Measurements from ENCODE around the gene RXRB.

RXRB gene

GRCh38 chr6:33189625-33190448 is 10.6 kb downstream of the RXRB start:
- H3K27me3 ChIP-seq (ENCODE audit: insufficient read depth, low read length), result peaks cover 24% of the 10 kb centered on the region
- H3K27ac ChIP-seq (ENCODE audit: low read depth, low read length), result no peak overlapping the region
- H3K4me1 ChIP-seq (ENCODE audit: control insufficient read depth, insufficient read depth, low read length, unreplicated experiment), result peaks cover 8% of the 10 kb centered on the region
- no peaks in the 10 kb centered on the region for H3K79me2 ChIP-seq (ENCODE audit: control insufficient read depth, insufficient read depth, low read length, unreplicated experiment)
- peaks cover 7% of the 10 kb centered on the region; the same call in 1 of the 2 replicates for H3K36me3 ChIP-seq (ENCODE audit: insufficient read depth, low read length)
- H3K4me3 ChIP-seq (ENCODE audit: low read depth, low read length), result no peak overlapping the region
- H2AFZ ChIP-seq (ENCODE audit: low read length, unreplicated experiment), result no peak overlapping the region

- H3K27me3 ChIP-seq (ENCODE audit: insufficient read depth, low read length), result peaks cover 24% of the 10 kb centered on the region
- no peak overlapping the region for H3K4me3 ChIP-seq (ENCODE audit: low read depth, low read length)
- peaks cover 8% of the 10 kb centered on the region for H3K4me1 ChIP-seq (ENCODE audit: control insufficient read depth, insufficient read depth, low read length, unreplicated experiment)
- H2AFZ ChIP-seq (ENCODE audit: low read length, unreplicated experiment), result no peak overlapping the region
- H3K79me2 ChIP-seq (ENCODE audit: control insufficient read depth, insufficient read depth, low read length, unreplicated experiment), result no peaks in the 10 kb centered on the region
- 0 out of 2 replicates have a peak, but pooled peaks cover under 1% of the 10 kb centered on the region for H3K36me3 ChIP-seq (ENCODE audit: insufficient read depth, low read length)
- no peak overlapping the region for H3K27ac ChIP-seq (ENCODE audit: low read depth, low read length)
These were observed 11.3 kb downstream of the RXRB start for GRCh38 chr6:33189164-33189563.

GRCh38 chr6:33187809-33188208 is 12.7 kb downstream of the RXRB start:
- Histone ChIP-seq H3K27ac (ENCODE audit: low read depth, low read length) (no peak overlapping the region), H3K36me3 (ENCODE audit: insufficient read depth, low read length) (no peaks in the 10 kb centered on the region), H3K4me3 (ENCODE audit: low read depth, low read length) (no peak overlapping the region), H2AFZ (ENCODE audit: low read length, unreplicated experiment) (no peak overlapping the region), H3K79me2 (ENCODE audit: control insufficient read depth, insufficient read depth, low read length, unreplicated experiment) (no peaks in the 10 kb centered on the region), H3K4me1 (ENCODE audit: control insufficient read depth, insufficient read depth, low read length, unreplicated experiment) (peaks cover 8% of the 10 kb centered on the region), H3K27me3 (ENCODE audit: insufficient read depth, low read length) (peaks cover 22% of the 10 kb centered on the region)

GRCh38 chr6:33185654-33186187 is 14.7 kb downstream of the RXRB start:
- Histone ChIP-seq H3K36me3 (ENCODE audit: insufficient read depth, low read length) (no peaks in the 10 kb centered on the region), H3K27me3 (ENCODE audit: insufficient read depth, low read length) (peaks cover 2% of the 10 kb centered on the region; the same call in 1 of the 2 replicates), H3K27ac (ENCODE audit: low read depth, low read length) (no peak overlapping the region), H2AFZ (ENCODE audit: low read length, unreplicated experiment) (no peak overlapping the region), H3K79me2 (ENCODE audit: control insufficient read depth, insufficient read depth, low read length, unreplicated experiment) (no peaks in the 10 kb centered on the region), H3K4me3 (ENCODE audit: low read depth, low read length) (no peak overlapping the region), H3K4me1 (ENCODE audit: control insufficient read depth, insufficient read depth, low read length, unreplicated experiment) (no peaks in the 10 kb centered on the region)

- H2AFZ ChIP-seq (ENCODE audit: low read length, unreplicated experiment), result no peak overlapping the region
- H3K4me3 ChIP-seq (ENCODE audit: low read depth, low read length), result no peak overlapping the region
- no peaks in the 10 kb centered on the region for H3K4me1 ChIP-seq (ENCODE audit: control insufficient read depth, insufficient read depth, low read length, unreplicated experiment)
- no peaks in the 10 kb centered on the region for H3K27me3 ChIP-seq (ENCODE audit: insufficient read depth, low read length)
- no peaks in the 10 kb centered on the region for H3K79me2 ChIP-seq (ENCODE audit: control insufficient read depth, insufficient read depth, low read length, unreplicated experiment)
- no peaks in the 10 kb centered on the region for H3K36me3 ChIP-seq (ENCODE audit: insufficient read depth, low read length)
- no peak overlapping the region for H3K27ac ChIP-seq (ENCODE audit: low read depth, low read length)
These were observed 15.3 kb downstream of the RXRB start for GRCh38 chr6:33185190-33185589.

GRCh38 chr6:33183071-33183683 is 17.3 kb downstream of the RXRB start:
- Histone ChIP-seq H3K36me3 (ENCODE audit: insufficient read depth, low read length) (no peaks in the 10 kb centered on the region), H3K4me1 (ENCODE audit: control insufficient read depth, insufficient read depth, low read length, unreplicated experiment) (no peaks in the 10 kb centered on the region), H3K27me3 (ENCODE audit: insufficient read depth, low read length) (no peaks in the 10 kb centered on the region), H3K4me3 (ENCODE audit: low read depth, low read length) (no peak overlapping the region), H3K79me2 (ENCODE audit: control insufficient read depth, insufficient read depth, low read length, unreplicated experiment) (no peaks in the 10 kb centered on the region), H2AFZ (ENCODE audit: low read length, unreplicated experiment) (peak overlapping the region; percentile 47), H3K27ac (ENCODE audit: low read depth, low read length) (no peak overlapping the region)

- no peaks in the 10 kb centered on the region for H3K27me3 ChIP-seq (ENCODE audit: insufficient read depth, low read length)
These were observed 19.3 kb downstream of the RXRB start for GRCh38 chr6:33181141-33181540.

GRCh38 chr6:33178755-33179475 is 21.6 kb downstream of the RXRB start:
- no peak overlapping the region for H3K27ac ChIP-seq (ENCODE audit: low read depth, low read length)
- H3K36me3 ChIP-seq (ENCODE audit: insufficient read depth, low read length), result no peaks in the 10 kb centered on the region
- no peaks in the 10 kb centered on the region for H3K27me3 ChIP-seq (ENCODE audit: insufficient read depth, low read length)
- H3K79me2 ChIP-seq (ENCODE audit: control insufficient read depth, insufficient read depth, low read length, unreplicated experiment), result no peaks in the 10 kb centered on the region
- no peak overlapping the region for H3K4me3 ChIP-seq (ENCODE audit: low read depth, low read length)
- no peaks in the 10 kb centered on the region for H3K4me1 ChIP-seq (ENCODE audit: control insufficient read depth, insufficient read depth, low read length, unreplicated experiment)
- H2AFZ ChIP-seq (ENCODE audit: low read length, unreplicated experiment), result no peak overlapping the region

More at GRCh38 chr6:33181141-33181540, 19.3 kb downstream of the RXRB start:
- no peaks in the 10 kb centered on the region for H3K79me2 ChIP-seq (ENCODE audit: control insufficient read depth, insufficient read depth, low read length, unreplicated experiment)
- no peak overlapping the region for H3K4me3 ChIP-seq (ENCODE audit: low read depth, low read length)
- no peak overlapping the region for H2AFZ ChIP-seq (ENCODE audit: low read length, unreplicated experiment)
- H3K36me3 ChIP-seq (ENCODE audit: insufficient read depth, low read length), result no peaks in the 10 kb centered on the region
- H3K4me1 ChIP-seq (ENCODE audit: control insufficient read depth, insufficient read depth, low read length, unreplicated experiment), result no peaks in the 10 kb centered on the region
- no peak overlapping the region for H3K27ac ChIP-seq (ENCODE audit: low read depth, low read length)

GRCh38 chr6:33177552-33178446 is 22.7 kb downstream of the RXRB start:
- Histone ChIP-seq H2AFZ (ENCODE audit: low read length, unreplicated experiment) (no peak overlapping the region), H3K36me3 (ENCODE audit: insufficient read depth, low read length) (no peaks in the 10 kb centered on the region), H3K27ac (ENCODE audit: low read depth, low read length) (no peak overlapping the region), H3K27me3 (ENCODE audit: insufficient read depth, low read length) (no peaks in the 10 kb centered on the region), H3K4me3 (ENCODE audit: low read depth, low read length) (no peak overlapping the region), H3K4me1 (ENCODE audit: control insufficient read depth, insufficient read depth, low read length, unreplicated experiment) (no peaks in the 10 kb centered on the region), H3K79me2 (ENCODE audit: control insufficient read depth, insufficient read depth, low read length, unreplicated experiment) (no peaks in the 10 kb centered on the region)

- H3K36me3 ChIP-seq (ENCODE audit: insufficient read depth, low read length), result no peaks in the 10 kb centered on the region
- H3K4me3 ChIP-seq (ENCODE audit: low read depth, low read length), result no peak overlapping the region
- H3K4me1 ChIP-seq (ENCODE audit: control insufficient read depth, insufficient read depth, low read length, unreplicated experiment), result no peaks in the 10 kb centered on the region
- no peaks in the 10 kb centered on the region for H3K27me3 ChIP-seq (ENCODE audit: insufficient read depth, low read length)
- no peak overlapping the region for H2AFZ ChIP-seq (ENCODE audit: low read length, unreplicated experiment)
- H3K27ac ChIP-seq (ENCODE audit: low read depth, low read length), result no peak overlapping the region
- H3K79me2 ChIP-seq (ENCODE audit: control insufficient read depth, insufficient read depth, low read length, unreplicated experiment), result no peaks in the 10 kb centered on the region
These were observed 23.6 kb downstream of the RXRB start for GRCh38 chr6:33176906-33177305.
